Caco-2 (cell line): ENCODE results near the gene HMMR. TPM values are rescaled to one million over a fixed set of nuclear protein-coding genes. Genes with fewer than 3 reads are reported as not detected.

Experiments
- BruUV-seq: library from RNA; stranded (reverse); fragments of 400-500 nt; replicated peaks from 2 replicates; lab custom pipeline; 2021; lab: Mats Ljungman, UMichigan
- CTCF ChIA-PET: fragments of 300-600 bp; sonication (Branson Sonifier 250); formaldehyde crosslinking; loops from one replicate; lab custom pipeline; 2022; ENCODE audit warnings: antibody characterized with exemption; lab: Charles Lee
- POLR2A ChIA-PET: fragments of 300-600 bp; sonication (Branson Sonifier 250); formaldehyde crosslinking; loops from one replicate; lab custom pipeline; 2022; ENCODE audit warnings: antibody characterized with exemption; lab: Charles Lee
- DNase-seq, 2 experiments: peaks; one replicate each; pipeline versions ENCODE4 v3.0.0 to v3.0.0-alpha.2; 2020 to 2022
- H3K27me3 ChIP-seq: replicated peaks from 2 replicates; pipeline ENCODE4 v1.6.0; 2011; ENCODE audit warnings: low read length; ENCODE audit not compliant: control insufficient read depth, insufficient read depth
- H3K36me3 ChIP-seq: 2 replicates; pipeline ENCODE4 v1.5.1; 2011; ENCODE audit warnings: low read length; ENCODE audit not compliant: control insufficient read depth, insufficient read depth
- H3K4me1 ChIP-seq: fragments of 250-450 bp; sonication (Bioruptor Pico); 2 replicates; pipeline ENCODE4 v1.5.1; 2020; ENCODE audit warnings: mild to moderate bottlenecking
- H3K4me3 ChIP-seq: 2 replicates; pipeline ENCODE4 v1.5.1; 2011; ENCODE audit warnings: low read depth, mild to moderate bottlenecking, control low read depth, low read length
- H3K9me3 ChIP-seq: fragments of 250-450 bp; sonication (Bioruptor Pico); 2 replicates; pipeline ENCODE4 v1.5.1; 2020; ENCODE audit warnings: mild to moderate bottlenecking, moderate library complexity
- H3K27ac Mint-ChIP-seq: one replicate; pipeline ENCODE4 v1.8.0; 2022; ENCODE audit warnings: mixed read lengths; ENCODE audit not compliant: unreplicated experiment
- H3K27me3 Mint-ChIP-seq: one replicate; pipeline ENCODE4 v1.8.0; 2022; ENCODE audit warnings: mixed read lengths; ENCODE audit not compliant: insufficient read depth, unreplicated experiment
- H3K36me3 Mint-ChIP-seq: one replicate; pipeline ENCODE4 v1.8.0; 2022; ENCODE audit warnings: mild to moderate bottlenecking, mixed read lengths; ENCODE audit not compliant: insufficient read depth, unreplicated experiment
- H3K4me1 Mint-ChIP-seq: one replicate; pipeline ENCODE4 v1.8.0; 2022; ENCODE audit warnings: low read depth, mixed read lengths; ENCODE audit not compliant: unreplicated experiment
- H3K4me3 Mint-ChIP-seq: one replicate; pipeline ENCODE4 v1.8.0; 2022; ENCODE audit warnings: mild to moderate bottlenecking, moderate library complexity, mixed read lengths; ENCODE audit not compliant: unreplicated experiment
- H3K9me3 Mint-ChIP-seq: one replicate; pipeline ENCODE4 v1.8.0; 2022; ENCODE audit warnings: mixed read lengths; ENCODE audit not compliant: unreplicated experiment
- CTCF ChIP-seq, 2 experiments: fragments of 200-600 bp in 1 of 2; IDR thresholded peaks; 1 replicate in 1 of 2; 2 replicates in 1 of 2; pipeline versions ENCODE4 v1.5.1 to v1.8.0; 2011 to 2022; ENCODE audit warnings: antibody characterized with exemption in 1 of 2, control low read depth in 1 of 2, inconsistent platforms in 1 of 2, low read depth in 1 of 2, low read length in 1 of 2, mild to moderate bottlenecking in 1 of 2, moderate library complexity in 1 of 2; ENCODE audit not compliant: insufficient read depth in 1 of 2, severe bottlenecking in 1 of 2, unreplicated experiment in 1 of 2
- intact Hi-C: fragments of 100-400 bp; cut with micrococcal nuclease; formaldehyde crosslinking; loops from one replicate; pipeline ENCODE4 v1.10.0; 2022; ENCODE audit not compliant: unreplicated experiment
- total RNA-seq: library from RNA; stranded (reverse); gene quantifications from 2 replicates; pipeline ENCODE4 v1.2.3, GENCODE V29; 2022

The HMMR gene
- total RNA-seq, 1 experiment from 2014 or later = 64.2 TPM

DNA sequence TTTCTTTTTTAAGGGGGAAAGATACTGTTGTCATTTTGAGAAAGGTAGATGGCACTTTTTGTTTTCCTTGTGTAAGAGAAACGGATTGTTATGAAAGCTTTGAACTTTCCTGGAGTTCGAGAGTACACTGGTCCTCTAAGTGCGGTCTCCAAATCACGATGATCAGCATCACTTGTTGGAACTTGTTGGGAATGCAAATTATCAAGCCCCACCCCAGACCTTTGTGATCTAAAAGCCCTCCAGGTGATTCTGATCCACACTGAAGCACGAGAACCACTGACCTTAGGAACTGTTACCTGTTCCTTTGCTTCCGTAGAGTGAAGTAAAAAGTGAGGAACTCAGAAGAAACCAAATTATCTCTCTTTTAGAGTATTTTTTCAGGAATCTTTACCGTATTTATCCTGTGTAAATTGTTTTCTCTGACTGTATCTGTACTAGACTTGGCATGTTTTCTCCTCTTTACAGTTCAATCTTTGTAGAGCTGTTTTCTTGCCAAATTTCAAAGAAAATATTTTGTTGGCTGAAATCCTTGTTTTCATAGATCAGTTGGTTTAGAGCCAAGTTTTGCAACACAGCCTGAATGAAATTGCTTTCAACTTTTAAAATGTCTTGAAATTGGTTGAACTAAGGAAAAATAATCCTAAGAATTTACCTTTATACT is 49.0 kb downstream of the HMMR start:
- Histone ChIP-seq H3K4me3 (no peak overlapping the region), H3K9me3 (no peaks in the 10 kb centered on the region), H3K4me1 (peaks cover 25% of the 10 kb centered on the region), H3K36me3 (no peaks in the 10 kb centered on the region), H3K27me3 (no peaks in the 10 kb centered on the region)
- Mint-ChIP-seq H3K9me3 (no peaks in the 10 kb centered on the region), H3K27ac (no peak overlapping the region), H3K4me3 (peak overlapping the region; percentile 33), H3K36me3 (peaks cover 23% of the 10 kb centered on the region), H3K4me1 (peaks cover 8% of the 10 kb centered on the region), H3K27me3 (no peaks in the 10 kb centered on the region)
- POLR2A ChIA-PET = interaction anchor here (0.6 kb wide), 1 partner anchor 17 kb away, joined by 4 read pairs; no protein-coding TSS in a partner anchor
- no TSS peak for BruUV-seq
- CTCF ChIA-PET = no interaction called here
- no peak for TF ChIP-seq CTCF (IDR thresholded peaks at IDR 0.05; ENCODE audit: insufficient read depth in 1 of 2, low read depth in 1 of 2, low read length in 1 of 2, severe bottlenecking in 1 of 2, unreplicated experiment in 1 of 2)
- intact Hi-C loops = no loop called here
- peak; percentile 36 to 68 for DNase-seq

DNA sequence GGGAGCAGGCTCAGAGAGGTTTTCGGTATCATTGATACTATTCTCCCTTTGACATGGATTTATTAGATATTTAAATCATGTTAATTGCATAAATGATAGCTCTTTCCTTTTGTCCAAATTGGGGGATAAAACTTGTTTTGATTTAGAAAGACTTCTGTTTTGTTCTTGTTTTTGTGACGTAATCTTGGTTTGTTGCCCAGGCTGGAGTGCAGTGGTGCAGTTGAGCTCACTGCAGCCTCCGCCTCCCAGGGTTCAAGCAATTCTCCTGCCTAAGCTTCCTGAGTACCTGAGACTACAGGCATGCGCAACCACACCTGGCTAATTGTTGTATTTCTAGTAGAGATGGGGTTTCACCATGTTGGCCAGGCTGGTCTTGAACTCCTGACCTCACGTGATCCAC is 52.1 kb downstream of the HMMR start:
- H3K4me3 ChIP-seq = no peak overlapping the region
- TF ChIP-seq CTCF (IDR thresholded peaks at IDR 0.05; ENCODE audit: insufficient read depth in 1 of 2, low read depth in 1 of 2, low read length in 1 of 2, severe bottlenecking in 1 of 2, unreplicated experiment in 1 of 2) = no peak
- Mint-ChIP-seq H3K27me3 (no peaks in the 10 kb centered on the region), H3K27ac (no peak overlapping the region), H3K9me3 (no peaks in the 10 kb centered on the region), H3K4me3 (no peak overlapping the region), H3K36me3 (peaks cover 25% of the 10 kb centered on the region), H3K4me1 (peaks cover 7% of the 10 kb centered on the region)
- no peak for DNase-seq
- POLR2A ChIA-PET = no interaction called here
- H3K36me3 ChIP-seq = peaks cover 4% of the 10 kb centered on the region
- no TSS peak for BruUV-seq
- no peaks in the 10 kb centered on the region for H3K9me3 ChIP-seq
- peaks cover 14% of the 10 kb centered on the region for H3K4me1 ChIP-seq
- H3K27me3 ChIP-seq = no peaks in the 10 kb centered on the region
- intact Hi-C loops = no loop called here
- CTCF ChIA-PET = no interaction called here

DNA sequence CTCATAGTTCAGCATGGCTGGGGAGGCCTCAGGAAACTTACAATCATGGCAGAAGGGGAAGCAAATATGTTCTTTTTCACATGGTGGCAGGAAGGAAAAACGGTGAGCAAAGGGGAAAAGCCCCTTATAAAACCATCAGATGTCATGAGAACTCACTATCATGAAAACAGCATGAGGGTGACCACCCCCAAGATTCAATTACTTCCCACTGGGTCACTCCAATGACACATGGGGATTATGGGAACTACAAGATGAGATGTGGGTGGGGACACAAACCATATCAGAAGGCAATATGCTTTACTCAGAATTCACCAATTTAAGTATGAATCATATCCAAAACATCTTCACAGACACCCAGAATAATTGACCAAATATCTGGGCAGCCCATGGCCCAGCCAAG is 64.7 kb downstream of the HMMR start:
- no peaks in the 10 kb centered on the region for H3K4me1 ChIP-seq
- Mint-ChIP-seq H3K27ac (no peak overlapping the region), H3K9me3 (no peaks in the 10 kb centered on the region), H3K4me3 (no peak overlapping the region), H3K36me3 (peaks cover 18% of the 10 kb centered on the region), H3K27me3 (peaks cover 3% of the 10 kb centered on the region), H3K4me1 (no peaks in the 10 kb centered on the region)
- intact Hi-C loops = no loop called here
- POLR2A ChIA-PET = no interaction called here
- no peak for TF ChIP-seq CTCF (IDR thresholded peaks at IDR 0.05; ENCODE audit: insufficient read depth in 1 of 2, low read depth in 1 of 2, low read length in 1 of 2, severe bottlenecking in 1 of 2, unreplicated experiment in 1 of 2)
- CTCF ChIA-PET = no interaction called here
- H3K27me3 ChIP-seq = no peaks in the 10 kb centered on the region
- no TSS peak for BruUV-seq
- H3K36me3 ChIP-seq = no peaks in the 10 kb centered on the region
- no peak overlapping the region for H3K4me3 ChIP-seq
- DNase-seq = no peak
- no peaks in the 10 kb centered on the region for H3K9me3 ChIP-seq
